GM19452 (cell line): Measurements from ENCODE around the gene RTP4.

Experiments
- ATAC-seq: cut with Tn5 transposase; IDR thresholded peaks from one replicate; pipeline ENCODE4 v1.9.1; 2021; ENCODE audit not compliant: unreplicated experiment

The RTP4 gene

GRCh38 chr3:187368251-187369088, at the start of gene RTP4:
TSS of gene RTP4 (plus strand) at chr3:187368385. CDS start at chr3:187368442, 57 bp downstream.
- ATAC-seq, result peak; percentile 94

- no peak for ATAC-seq
Measured at GRCh38 chr3:187318819-187319616, 49.2 kb upstream of the RTP4 start.

- ATAC-seq, result peak; percentile 91
Measured at GRCh38 chr3:187319699-187320302, 48.4 kb upstream of the RTP4 start.

GRCh38 chr3:187321766-187322165, 46.4 kb upstream of the RTP4 start:
- no peak for ATAC-seq

GRCh38 chr3:187322291-187322690, 45.9 kb upstream of the RTP4 start:
- no peak for ATAC-seq

GRCh38 chr3:187323091-187323490, 45.1 kb upstream of the RTP4 start:
- no peak for ATAC-seq

GRCh38 chr3:187325632-187326031, 42.6 kb upstream of the RTP4 start:
- no peak for ATAC-seq

- no peak for ATAC-seq
Measured at GRCh38 chr3:187327845-187328244, 40.3 kb upstream of the RTP4 start.

- ATAC-seq, result no peak
Measured at GRCh38 chr3:187328691-187329090, 39.5 kb upstream of the RTP4 start.

GRCh38 chr3:187334904-187335303, 33.3 kb upstream of the RTP4 start:
- ATAC-seq, result no peak

- ATAC-seq, result no peak
Measured at GRCh38 chr3:187336322-187336721, 31.9 kb upstream of the RTP4 start.

GRCh38 chr3:187340578-187340977, 27.6 kb upstream of the RTP4 start:
- no peak for ATAC-seq

- ATAC-seq, result no peak
Measured at GRCh38 chr3:187342255-187342654, 25.9 kb upstream of the RTP4 start.

- ATAC-seq, result no peak
Measured at GRCh38 chr3:187343670-187344069, 24.5 kb upstream of the RTP4 start.

- no peak for ATAC-seq
Measured at GRCh38 chr3:187352581-187353575, 15.3 kb upstream of the RTP4 start.

GRCh38 chr3:187358068-187358467, 10.1 kb upstream of the RTP4 start:
- ATAC-seq, result no peak

GRCh38 chr3:187359798-187360486, 8.2 kb upstream of the RTP4 start:
- no peak for ATAC-seq

- no peak for ATAC-seq
Measured at GRCh38 chr3:187360596-187360995, 7.6 kb upstream of the RTP4 start.

GRCh38 chr3:187361835-187362234, 6.3 kb upstream of the RTP4 start:
- ATAC-seq, result no peak

- ATAC-seq, result no peak
Measured at GRCh38 chr3:187367561-187368103, 553 bp upstream of the RTP4 start.
